MM.1S (cell line): Measurements from ENCODE around the gene SH3BP1.

Source experiments
- DNase-seq: peaks from one replicate; pipeline ENCODE4 v3.0.0-alpha.2; 2015
- H2AFZ ChIP-seq: fragments of 300-600 bp; sonication (generic); 2 replicates; pipeline ENCODE4 v1.6.0; 2016; ENCODE audit warnings: antibody characterized with exemption, low read length
- H3F3A ChIP-seq: fragments of 300-600 bp; sonication (generic); 2 replicates; pipeline ENCODE4 v1.6.1; 2016; ENCODE audit warnings: mild to moderate bottlenecking, antibody characterized with exemption, low read length, moderate library complexity, mixed read lengths; ENCODE audit not compliant: insufficient read depth
- H3K27ac ChIP-seq: fragments of 300-600 bp; sonication (generic); 2 replicates; pipeline ENCODE4 v1.5.1; 2016; ENCODE audit warnings: mild to moderate bottlenecking, low read length
- H3K27me3 ChIP-seq: fragments of 300-600 bp; sonication (generic); replicated peaks from 2 replicates; pipeline ENCODE4 v1.6.0; 2016; ENCODE audit warnings: low read length; ENCODE audit not compliant: insufficient read depth
- H3K36me3 ChIP-seq: fragments of 300-600 bp; sonication (generic); replicated peaks from 2 replicates; pipeline ENCODE4 v1.6.1; 2016; ENCODE audit warnings: mild to moderate bottlenecking, low read length, mixed read lengths; ENCODE audit not compliant: insufficient read depth
- H3K4me1 ChIP-seq: fragments of 300-600 bp; sonication (generic); 2 replicates; pipeline ENCODE4 v1.6.1; 2016; ENCODE audit warnings: low read length, mixed read lengths
- H3K4me2 ChIP-seq: fragments of 300-600 bp; sonication (generic); 2 replicates; pipeline ENCODE4 v1.6.0; 2016; ENCODE audit warnings: low read depth, low read length
- H3K4me3 ChIP-seq: fragments of 300-600 bp; sonication (generic); 2 replicates; pipeline ENCODE4 v1.5.1; 2016; ENCODE audit warnings: low read length, mixed read lengths
- H3K79me2 ChIP-seq: fragments of 300-600 bp; sonication (generic); 2 replicates; pipeline ENCODE4 v1.6.1; 2016; ENCODE audit warnings: mixed run types, low read length, mixed read lengths
- H3K9ac ChIP-seq: fragments of 300-600 bp; sonication (generic); 2 replicates; pipeline ENCODE4 v1.6.1; 2016; ENCODE audit warnings: low read length, mixed read lengths
- H3K9me2 ChIP-seq: fragments of 300-600 bp; sonication (generic); replicated peaks from 2 replicates; pipeline ENCODE4 v1.6.1; 2016; ENCODE audit warnings: mild to moderate bottlenecking, low read length, mixed read lengths; ENCODE audit not compliant: insufficient read depth
- H3K9me3 ChIP-seq: fragments of 300-600 bp; sonication (generic); replicated peaks from 2 replicates; pipeline ENCODE4 v1.6.1; 2016; ENCODE audit warnings: mild to moderate bottlenecking, low read length, mixed read lengths; ENCODE audit not compliant: insufficient read depth
- H4K20me1 ChIP-seq: fragments of 300-600 bp; sonication (generic); 2 replicates; pipeline ENCODE4 v1.6.1; 2016; ENCODE audit warnings: mild to moderate bottlenecking, low read length, moderate library complexity, mixed read lengths; ENCODE audit not compliant: insufficient read depth
- CTCF ChIP-seq: fragments of 300-600 bp; sonication (generic); IDR thresholded peaks from 2 replicates; pipeline ENCODE4 v1.5.1; 2016; ENCODE audit warnings: antibody characterized with exemption, low read length, mixed read lengths
- EZH2 ChIP-seq: fragments of 300-600 bp; sonication (generic); optimal IDR thresholded peaks from 2 replicates; pipeline ENCODE3; 2017; ENCODE audit warnings: low read depth, mild to moderate bottlenecking, antibody characterized with exemption, low read length, mixed read lengths
- EZH2phosphoT487 ChIP-seq: fragments of 300-600 bp; sonication (generic); IDR thresholded peaks from 2 replicates; pipeline ENCODE4 v1.6.1; 2018; ENCODE audit warnings: antibody characterized with exemption, low read length

SH3BP1 gene

GRCh38 chr22:37665487-37665886, 26.0 kb downstream of the SH3BP1 start:
- Histone ChIP-seq H3K27me3 (no peaks in the 10 kb centered on the region), H3F3A (no peaks in the 10 kb centered on the region), H2AFZ (no peak overlapping the region), H3K4me3 (no peak overlapping the region), H3K27ac (no peak overlapping the region), H4K20me1 (no peaks in the 10 kb centered on the region; the same call in 1 of the 2 replicates), H3K79me2 (peaks cover 36% of the 10 kb centered on the region), H3K4me1 (peaks cover 3% of the 10 kb centered on the region; the same call in 1 of the 2 replicates), H3K36me3 (no peaks in the 10 kb centered on the region; the same call in 1 of the 2 replicates), H3K9ac (no peak overlapping the region), H3K9me2 (no peaks in the 10 kb centered on the region), H3K9me3 (no peaks in the 10 kb centered on the region), H3K4me2 (no peak overlapping the region)
- TF ChIP-seq EZH2 = no peak
- no peak for TF ChIP-seq EZH2phosphoT487
- TF ChIP-seq CTCF = no peak
- no peak for DNase-seq

- no peak overlapping the region for H2AFZ ChIP-seq
- no peak overlapping the region for H3K27ac ChIP-seq
- H3K9me2 ChIP-seq = no peaks in the 10 kb centered on the region
Observed at GRCh38 chr22:37669586-37669985, 30.1 kb downstream of the SH3BP1 start.

GRCh38 chr22:37672206-37672919, 32.9 kb downstream of the SH3BP1 start:
- H3K4me2 ChIP-seq = peak overlapping the region; percentile 44; the same call in 1 of the 2 replicates

More at GRCh38 chr22:37669586-37669985, 30.1 kb downstream of the SH3BP1 start:
- TF ChIP-seq EZH2phosphoT487 = no peak
- no peak for TF ChIP-seq EZH2
- TF ChIP-seq CTCF = no peak
- Histone ChIP-seq H3F3A (peaks cover 6% of the 10 kb centered on the region; the same call in 1 of the 2 replicates), H3K4me2 (no peak overlapping the region), H3K9ac (no peak overlapping the region), H3K4me1 (peaks cover 10% of the 10 kb centered on the region), H4K20me1 (no peaks in the 10 kb centered on the region), H3K79me2 (peaks cover 6% of the 10 kb centered on the region), H3K9me3 (no peaks in the 10 kb centered on the region), H3K36me3 (no peaks in the 10 kb centered on the region; the same call in 1 of the 2 replicates), H3K4me3 (no peak overlapping the region), H3K27me3 (no peaks in the 10 kb centered on the region)
- DNase-seq = no peak

More at GRCh38 chr22:37672206-37672919, 32.9 kb downstream of the SH3BP1 start:
- H4K20me1 ChIP-seq = no peaks in the 10 kb centered on the region
- peaks cover 19% of the 10 kb centered on the region for H3K4me1 ChIP-seq
- peaks cover 32% of the 10 kb centered on the region for H3F3A ChIP-seq
- H3K9ac ChIP-seq = peak overlapping the region; percentile 9; the same call in 1 of the 2 replicates
- no peak for DNase-seq
- no peaks in the 10 kb centered on the region for H3K9me2 ChIP-seq
- H3K27me3 ChIP-seq = no peaks in the 10 kb centered on the region
- no peaks in the 10 kb centered on the region for H3K36me3 ChIP-seq
- peaks cover 15% of the 10 kb centered on the region; the same call in 1 of the 2 replicates for H3K79me2 ChIP-seq
- no peak for TF ChIP-seq EZH2
- peak; percentile 36 for TF ChIP-seq CTCF
- no peaks in the 10 kb centered on the region for H3K9me3 ChIP-seq
- peak overlapping the region; percentile 18; the same call in 1 of the 2 replicates for H3K27ac ChIP-seq
- H3K4me3 ChIP-seq = peak overlapping the region; percentile 5; the same call in 1 of the 2 replicates
- H2AFZ ChIP-seq = peak overlapping the region; percentile 52
